ENCODE measurements around the gene MEIOC.
"Not testable (repeated sequence)": the region's sequence is repeated elsewhere in the genome, so short reads cannot be mapped to it uniquely, and the experiment has no call there.

MEIOC gene

DNA sequence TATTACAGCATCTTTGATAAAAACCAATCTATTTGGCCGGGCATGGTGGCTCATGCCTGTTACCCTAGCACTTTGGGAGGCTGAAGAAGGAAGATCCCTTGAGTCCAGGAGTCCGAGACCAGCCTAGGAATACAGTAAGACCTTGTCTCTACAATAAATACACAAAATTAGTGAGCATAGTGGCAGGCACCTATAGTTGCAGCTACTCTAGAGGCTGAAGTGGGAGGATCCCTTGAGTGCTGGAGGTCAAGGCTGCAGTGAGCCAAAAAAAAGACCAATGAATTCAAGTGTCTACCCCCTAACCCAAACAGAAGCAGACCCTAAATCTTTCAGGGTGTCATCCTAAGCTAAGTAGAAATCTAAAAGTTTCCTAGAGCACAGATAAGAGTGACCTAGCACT is 7.3 kb upstream of the MEIOC start:
- DNase-seq, result no peak

GRCh38 chr17:44651228-44651627 is 5.0 kb upstream of the MEIOC start:
- no peak for DNase-seq

DNA sequence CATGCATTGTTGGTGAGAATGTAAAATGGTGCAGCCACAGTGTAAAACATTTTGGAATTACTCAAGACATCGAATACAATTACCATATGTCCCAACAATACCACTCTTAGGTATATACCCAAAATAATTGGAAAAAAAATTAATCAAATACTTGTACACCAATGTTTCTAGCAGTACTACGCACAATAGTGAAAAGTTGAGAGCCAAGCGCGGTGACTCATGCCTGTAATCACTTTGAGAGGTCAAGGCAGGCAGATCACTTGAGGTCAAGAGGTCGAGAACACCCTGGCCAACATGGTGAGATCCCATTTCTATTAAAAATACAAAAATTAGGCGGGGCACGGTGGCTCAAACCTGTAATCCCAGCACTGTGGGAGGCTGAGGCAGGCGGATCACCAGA is 3.5 kb upstream of the MEIOC start:
- DNase-seq, result no peak

GRCh38 chr17:44653384-44653783 is 2.9 kb upstream of the MEIOC start:
- no peak for DNase-seq

DNA sequence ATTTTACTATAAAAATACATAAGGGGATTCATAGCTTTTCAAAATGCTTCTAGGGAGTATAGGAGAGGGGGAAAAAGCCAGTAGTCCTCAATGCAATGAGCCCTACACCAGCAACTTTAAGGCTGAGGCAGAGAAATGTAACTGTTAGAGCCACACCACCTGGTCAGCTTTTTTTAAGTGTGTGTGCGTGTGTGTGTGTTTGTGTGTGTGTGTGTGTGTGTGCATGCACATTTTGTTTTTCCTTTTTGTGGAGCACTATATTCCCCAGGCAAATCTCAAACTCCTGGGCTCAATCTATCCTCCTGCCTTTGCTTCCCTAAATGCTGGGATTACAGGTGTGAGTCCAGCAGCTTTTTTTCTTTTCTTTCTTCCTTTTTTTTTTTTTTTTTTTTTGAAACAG is 2.3 kb upstream of the MEIOC start:
- DNase-seq, result no peak

GRCh38 chr17:44661835-44662234 is 5.6 kb downstream of the MEIOC start:
- no peak for DNase-seq

GRCh38 chr17:44663095-44663494 is 6.8 kb downstream of the MEIOC start:
- DNase-seq, result no peak

GRCh38 chr17:44664867-44665266 is 8.6 kb downstream of the MEIOC start:
- DNase-seq, result no peak

DNA sequence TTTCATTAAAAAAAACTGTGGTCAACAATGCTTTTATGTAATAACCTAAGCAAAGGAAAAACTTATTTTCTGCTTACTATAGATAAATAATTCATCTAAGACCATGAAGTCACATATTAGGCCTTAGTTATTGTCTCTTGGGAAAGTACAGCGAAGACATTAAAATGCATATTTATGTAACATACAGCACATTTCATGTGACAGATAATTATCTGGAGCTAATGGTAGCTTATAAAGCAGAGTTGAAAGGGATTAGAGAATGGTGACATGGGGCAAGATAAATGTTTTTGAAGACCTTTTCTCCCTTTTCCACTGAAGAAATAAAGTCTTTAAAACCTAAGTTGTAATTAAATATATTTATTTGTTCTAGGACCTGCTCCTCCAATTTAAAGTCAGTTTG is 9.7 kb downstream of the MEIOC start:
- no peak for DNase-seq

- peak in 1 of 2 donors; percentile 10 for DNase-seq
Measured at GRCh38 chr17:44672479-44673093, 16.3 kb downstream of the MEIOC start.

DNA sequence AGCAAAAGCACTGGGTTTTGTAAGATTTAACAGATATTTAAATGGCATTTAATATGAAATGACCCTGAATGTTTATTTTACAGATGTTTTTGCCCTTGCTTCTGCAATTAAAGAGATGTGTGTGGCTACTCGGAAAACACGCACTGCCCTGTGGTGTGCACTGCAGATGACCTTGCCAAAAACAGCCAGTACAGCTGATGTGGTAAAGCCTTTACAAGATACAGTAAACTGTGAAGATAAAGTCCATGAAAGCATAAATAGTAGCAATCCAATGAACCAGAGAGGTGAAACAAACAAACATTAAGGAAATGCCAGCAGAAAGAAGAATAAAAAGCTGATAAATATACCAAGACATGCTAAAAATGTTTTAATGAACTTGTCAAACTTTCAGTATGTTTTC is 17.6 kb downstream of the MEIOC start:
- no peak for DNase-seq

DNA sequence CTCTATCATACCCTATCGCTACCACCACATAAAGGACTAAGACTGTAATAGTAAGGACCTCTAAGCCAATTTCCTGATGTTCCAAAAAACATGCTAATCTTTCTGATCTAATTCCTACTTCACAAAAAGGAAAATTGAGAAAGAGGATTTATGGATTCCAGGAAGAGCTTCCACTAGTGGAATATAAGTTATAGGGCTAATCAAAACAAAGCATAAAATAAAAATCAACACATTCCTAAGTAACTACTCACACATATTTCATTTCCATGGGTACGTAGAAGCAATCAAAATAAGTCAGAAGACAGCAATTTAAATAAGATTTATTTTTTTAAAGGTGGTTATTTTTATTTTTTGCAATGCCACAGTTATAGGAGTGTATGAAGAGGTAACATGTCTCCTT is 20.9 kb downstream of the MEIOC start:
- DNase-seq, result no peak

DNA sequence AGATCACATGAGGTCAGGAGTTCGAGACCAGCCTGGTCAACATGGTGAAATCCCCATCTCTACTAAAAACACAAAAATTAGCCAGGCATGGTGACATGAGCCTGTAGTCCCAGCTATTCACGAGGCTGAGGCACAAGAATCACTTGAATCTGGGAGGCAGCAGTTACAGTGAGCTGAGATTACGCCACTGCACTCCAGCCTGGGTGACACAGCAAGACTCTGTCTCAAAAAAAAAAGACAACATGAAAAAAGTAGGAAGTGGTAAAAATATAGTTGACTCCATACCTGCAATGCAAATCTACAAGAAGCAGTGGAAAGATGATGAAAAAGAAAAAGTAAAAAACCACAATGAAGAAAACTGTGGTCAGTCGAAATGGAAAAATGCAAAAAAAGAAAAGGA is 27.0 kb downstream of the MEIOC start:
- DNase-seq, result peak in 1 of 2 donors; percentile 13

DNA sequence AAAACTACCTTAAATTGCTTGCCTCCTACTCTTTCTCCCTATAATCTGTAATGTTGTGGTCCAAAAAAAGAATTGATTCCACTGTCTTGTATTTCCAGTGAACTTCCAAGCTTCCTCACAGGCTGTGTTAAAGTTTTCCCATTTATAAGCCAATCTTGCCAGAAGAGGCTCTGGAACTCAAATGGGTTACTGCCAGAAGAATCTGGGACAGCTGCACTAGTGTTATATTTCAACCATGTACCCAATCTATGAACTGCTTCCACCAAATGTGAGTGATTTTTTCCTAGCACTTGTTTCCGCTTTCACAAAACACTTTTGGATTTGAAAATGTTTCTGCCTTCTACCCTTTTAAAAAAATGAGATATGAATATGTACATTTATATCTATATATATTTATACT is 31.5 kb downstream of the MEIOC start:
- no peak for DNase-seq

DNA sequence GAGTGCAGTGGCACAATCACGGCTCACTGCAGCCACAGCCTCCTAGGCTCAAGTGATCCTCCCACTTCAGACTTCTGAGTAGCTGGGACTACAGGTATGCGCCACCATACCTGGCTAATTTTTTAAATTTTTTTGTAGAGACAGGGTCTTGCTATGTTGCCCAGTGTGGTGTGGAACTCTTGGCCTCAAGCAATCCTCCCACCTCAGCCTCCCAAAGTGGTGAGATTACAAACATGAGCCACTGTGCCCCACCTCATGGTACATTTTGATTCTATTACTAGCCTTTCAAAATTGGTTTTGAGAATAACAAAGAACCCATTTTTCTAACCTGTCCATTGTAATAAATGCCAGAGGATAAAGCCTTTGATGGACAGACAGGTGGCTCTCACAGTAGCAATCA is 31.9 kb downstream of the MEIOC start:
- DNase-seq, result no peak

- no peak for DNase-seq
Measured at GRCh38 chr17:44688675-44689476, 32.6 kb downstream of the MEIOC start.

GRCh38 chr17:44689477-44690217 is 33.4 kb downstream of the MEIOC start, which contains the start of gene CCDC43:
Gene CCDC43 (minus strand): TSS chr17:44689776. CDS start chr17:44689753, 23 bp downstream.
- peak; percentile 92 to 93 for DNase-seq

- peak; percentile 25 to 29 for DNase-seq
Measured at GRCh38 chr17:44690746-44691306, 34.6 kb downstream of the MEIOC start.

- no peak for DNase-seq
Measured at GRCh38 chr17:44693609-44694008, 37.3 kb downstream of the MEIOC start.

GRCh38 chr17:44700288-44700687 is 44.0 kb downstream of the MEIOC start:
- not testable (repeated sequence) for DNase-seq

GRCh38 chr17:44707755-44708400 is 51.6 kb downstream of the MEIOC start:
- DNase-seq, result no peak

DNA sequence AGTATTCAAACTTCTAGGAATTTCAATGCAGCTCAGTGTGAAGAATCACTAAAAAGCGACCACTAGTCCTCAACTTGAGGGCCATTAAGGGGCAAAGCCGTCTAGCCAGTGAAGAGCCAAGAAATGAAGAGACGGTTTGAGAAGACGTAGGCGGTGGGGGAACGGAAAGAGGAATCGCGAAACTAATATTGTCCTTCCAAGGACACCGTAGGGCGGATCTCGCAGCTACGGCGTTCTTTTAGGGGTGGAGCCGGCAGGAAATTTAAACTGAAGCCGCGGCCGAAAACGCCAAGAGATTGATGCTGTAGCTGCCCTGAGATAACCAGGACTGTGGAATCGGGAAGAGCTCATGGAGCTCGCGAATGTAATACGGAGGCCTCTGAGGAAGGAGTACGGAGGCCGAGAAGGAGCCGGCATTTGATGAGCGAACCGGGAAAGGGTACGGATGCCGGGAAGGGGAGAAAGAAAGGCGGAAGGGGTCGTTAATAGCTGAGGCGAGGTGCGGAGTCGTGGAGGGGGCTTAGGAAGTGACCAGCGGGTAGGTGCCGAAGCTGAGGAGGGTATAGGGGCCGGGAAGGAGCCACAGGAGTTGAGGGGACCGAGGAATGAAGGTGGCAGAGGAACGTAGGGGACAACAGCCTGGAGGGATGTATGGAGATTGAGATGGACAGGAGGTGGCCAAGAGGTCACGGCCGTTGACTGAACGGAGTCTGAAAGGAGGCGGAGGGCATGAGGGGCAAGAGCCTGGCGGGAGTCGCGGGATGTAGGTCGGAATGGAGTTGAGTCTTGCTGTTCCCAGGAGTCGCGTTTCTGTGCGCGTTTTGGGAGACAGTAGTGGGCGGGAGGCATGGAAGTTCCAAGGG is 52.4 kb downstream of the MEIOC start, which contains the start of gene DBF4B:
DBF4B (plus strand) TSS at position 265 of the 863 bp plus-strand sequence; CDS start at position 421, 156 bp downstream.
- peak; percentile 87 to 92 for DNase-seq

All from CD4-positive, alpha-beta T cell treated with Interleukin-4 for 1 hour (primary cell).